Neural cell (in vitro differentiated cells): ENCODE data around the gene SCLY.

Source experiments
- EP300 ChIP-seq: fragments of 450-650 bp; conservative IDR thresholded peaks from 2 replicates; pipeline ENCODE4 v1.6.1; 2014; ENCODE audit warnings: antibody characterized with exemption, mild to moderate bottlenecking, moderate library complexity; ENCODE audit not compliant: poor library complexity, severe bottlenecking
- MXI1 ChIP-seq: fragments of 450-650 bp; conservative IDR thresholded peaks from 2 replicates; pipeline ENCODE4 v1.6.1; 2014; ENCODE audit warnings: antibody characterized with exemption, mild to moderate bottlenecking; ENCODE audit not compliant: poor library complexity, severe bottlenecking
- TAF1 ChIP-seq: IDR thresholded peaks from 2 replicates; pipeline ENCODE4 v1.6.1; 2012; ENCODE audit warnings: low read depth
- TF ChIP-seq, protein P1 (sequence below): fragments of 450-650 bp; IDR thresholded peaks from 2 replicates; pipeline ENCODE4 v1.5.1; 2014; ENCODE audit warnings: antibody characterized with exemption, mild to moderate bottlenecking, moderate library complexity; ENCODE audit not compliant: poor library complexity, severe bottlenecking

DNA sequence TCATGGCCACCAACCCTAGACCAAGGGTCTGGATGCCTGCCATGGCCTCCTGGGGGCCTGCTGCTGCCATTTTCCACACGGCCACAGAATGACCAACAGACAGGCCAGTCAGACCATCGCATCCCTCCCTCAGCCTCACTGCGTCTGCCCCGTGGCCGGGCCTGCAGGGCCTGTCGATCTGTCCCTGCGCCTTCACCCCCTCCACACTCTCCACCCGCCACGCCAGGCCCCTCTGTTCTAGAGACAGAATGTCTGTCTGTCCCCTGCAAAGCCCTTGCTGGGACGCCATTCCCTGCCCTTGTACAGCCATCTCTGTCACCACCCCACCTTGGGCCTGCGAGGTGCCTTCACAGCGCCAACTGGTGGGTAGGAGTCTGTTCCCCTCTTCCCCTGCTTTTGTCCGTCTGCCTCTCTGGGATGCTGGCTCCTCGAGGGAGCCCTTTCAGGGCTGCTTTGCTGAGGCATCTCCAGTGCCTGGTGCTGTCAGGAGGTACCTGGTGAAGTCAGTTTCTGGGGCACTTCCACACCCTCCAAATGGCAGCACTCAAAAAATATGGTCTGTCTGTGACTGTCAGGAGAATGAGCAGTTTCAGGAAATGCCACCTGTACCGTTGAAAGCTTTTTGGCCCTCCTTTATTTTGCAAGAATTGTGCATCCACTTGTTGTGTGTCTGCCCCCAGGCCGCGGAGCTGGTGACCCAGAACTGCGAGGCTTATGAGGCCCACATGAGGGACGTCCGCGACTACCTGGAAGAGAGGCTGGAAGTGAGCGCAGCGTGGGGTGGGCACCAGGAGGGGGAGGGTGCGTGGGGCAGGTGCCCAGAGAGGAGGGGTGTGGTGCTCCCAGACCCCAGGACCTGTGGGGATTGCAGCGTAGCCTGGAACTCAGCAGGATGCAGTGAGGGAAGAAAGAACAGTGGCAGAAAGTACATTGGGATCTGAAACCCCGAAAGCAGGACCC lies 32.7 kb downstream of the SCLY start:
- TF ChIP-seq, protein P1, sequence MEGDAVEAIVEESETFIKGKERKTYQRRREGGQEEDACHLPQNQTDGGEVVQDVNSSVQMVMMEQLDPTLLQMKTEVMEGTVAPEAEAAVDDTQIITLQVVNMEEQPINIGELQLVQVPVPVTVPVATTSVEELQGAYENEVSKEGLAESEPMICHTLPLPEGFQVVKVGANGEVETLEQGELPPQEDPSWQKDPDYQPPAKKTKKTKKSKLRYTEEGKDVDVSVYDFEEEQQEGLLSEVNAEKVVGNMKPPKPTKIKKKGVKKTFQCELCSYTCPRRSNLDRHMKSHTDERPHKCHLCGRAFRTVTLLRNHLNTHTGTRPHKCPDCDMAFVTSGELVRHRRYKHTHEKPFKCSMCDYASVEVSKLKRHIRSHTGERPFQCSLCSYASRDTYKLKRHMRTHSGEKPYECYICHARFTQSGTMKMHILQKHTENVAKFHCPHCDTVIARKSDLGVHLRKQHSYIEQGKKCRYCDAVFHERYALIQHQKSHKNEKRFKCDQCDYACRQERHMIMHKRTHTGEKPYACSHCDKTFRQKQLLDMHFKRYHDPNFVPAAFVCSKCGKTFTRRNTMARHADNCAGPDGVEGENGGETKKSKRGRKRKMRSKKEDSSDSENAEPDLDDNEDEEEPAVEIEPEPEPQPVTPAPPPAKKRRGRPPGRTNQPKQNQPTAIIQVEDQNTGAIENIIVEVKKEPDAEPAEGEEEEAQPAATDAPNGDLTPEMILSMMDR, result no peak
- TF ChIP-seq TAF1, result no peak
- no peak for TF ChIP-seq EP300
- TF ChIP-seq MXI1, result no peak
